ENCODE results near the gene UNCX.
A peak's percentile ranks its signal among the peaks of the same experiment; 100 is the strongest.
"Not testable (repeated sequence)": the region's sequence is repeated elsewhere in the genome, so short reads cannot be mapped to it uniquely, and the experiment has no call there.

Gene UNCX

GRCh38 chr7:1232623-1233332 is at the start of gene UNCX:
UNCX (plus strand) TSS chr7:1232872; CDS start chr7:1233018, 146 bp downstream.
- no peak for DNase-seq

- no peak for DNase-seq
These were observed 45.5 kb upstream of the UNCX start for GRCh38 chr7:1187127-1187526.

GRCh38 chr7:1188720-1189294 is 43.9 kb upstream of the UNCX start:
- no peak for DNase-seq

- no peak for DNase-seq
These were observed 42.5 kb upstream of the UNCX start for GRCh38 chr7:1189986-1190772.

- DNase-seq: no peak
These were observed 40.4 kb upstream of the UNCX start for GRCh38 chr7:1192171-1192676.

GRCh38 chr7:1193593-1194424 is 38.9 kb upstream of the UNCX start:
- DNase-seq: peak; percentile 65

GRCh38 chr7:1196441-1196840 is 36.2 kb upstream of the UNCX start:
- not testable (repeated sequence) for DNase-seq

GRCh38 chr7:1196950-1197349 is 35.7 kb upstream of the UNCX start:
- DNase-seq: no peak

- DNase-seq: no peak
These were observed 34.6 kb upstream of the UNCX start for GRCh38 chr7:1197997-1198625.

- no peak for DNase-seq
These were observed 32.6 kb upstream of the UNCX start for GRCh38 chr7:1200045-1200444.

- no peak for DNase-seq
These were observed 30.8 kb upstream of the UNCX start for GRCh38 chr7:1201916-1202315.

- DNase-seq: not testable (repeated sequence)
These were observed 29.8 kb upstream of the UNCX start for GRCh38 chr7:1202914-1203313.

- DNase-seq: no peak
These were observed 28.1 kb upstream of the UNCX start for GRCh38 chr7:1204460-1205140.

- not testable (repeated sequence) for DNase-seq
These were observed 26.9 kb upstream of the UNCX start for GRCh38 chr7:1205742-1206141.

- DNase-seq: no peak
These were observed 23.6 kb upstream of the UNCX start for GRCh38 chr7:1209097-1209496.

- no peak for DNase-seq
These were observed 22.2 kb upstream of the UNCX start for GRCh38 chr7:1210321-1210978.

- no peak for DNase-seq
These were observed 21.6 kb upstream of the UNCX start for GRCh38 chr7:1210979-1211608.

- no peak for DNase-seq
These were observed 21.1 kb upstream of the UNCX start for GRCh38 chr7:1211611-1212010.

- DNase-seq: not testable (repeated sequence)
These were observed 20.6 kb upstream of the UNCX start for GRCh38 chr7:1212025-1212424.

GRCh38 chr7:1214516-1214915 is 18.2 kb upstream of the UNCX start:
- no peak for DNase-seq

All from activated CD8-positive, alpha-beta memory T cell treated with anti-CD3 and anti-CD28 coated beads, Interleukin-2, amount 50 U/mL, for 48 hours (primary cell).